Measurements from ENCODE around the gene LRRC27.
"Not testable (repeated sequence)": the region's sequence is repeated elsewhere in the genome, so short reads cannot be mapped to it uniquely, and the experiment has no call there.

Gene LRRC27

DNA sequence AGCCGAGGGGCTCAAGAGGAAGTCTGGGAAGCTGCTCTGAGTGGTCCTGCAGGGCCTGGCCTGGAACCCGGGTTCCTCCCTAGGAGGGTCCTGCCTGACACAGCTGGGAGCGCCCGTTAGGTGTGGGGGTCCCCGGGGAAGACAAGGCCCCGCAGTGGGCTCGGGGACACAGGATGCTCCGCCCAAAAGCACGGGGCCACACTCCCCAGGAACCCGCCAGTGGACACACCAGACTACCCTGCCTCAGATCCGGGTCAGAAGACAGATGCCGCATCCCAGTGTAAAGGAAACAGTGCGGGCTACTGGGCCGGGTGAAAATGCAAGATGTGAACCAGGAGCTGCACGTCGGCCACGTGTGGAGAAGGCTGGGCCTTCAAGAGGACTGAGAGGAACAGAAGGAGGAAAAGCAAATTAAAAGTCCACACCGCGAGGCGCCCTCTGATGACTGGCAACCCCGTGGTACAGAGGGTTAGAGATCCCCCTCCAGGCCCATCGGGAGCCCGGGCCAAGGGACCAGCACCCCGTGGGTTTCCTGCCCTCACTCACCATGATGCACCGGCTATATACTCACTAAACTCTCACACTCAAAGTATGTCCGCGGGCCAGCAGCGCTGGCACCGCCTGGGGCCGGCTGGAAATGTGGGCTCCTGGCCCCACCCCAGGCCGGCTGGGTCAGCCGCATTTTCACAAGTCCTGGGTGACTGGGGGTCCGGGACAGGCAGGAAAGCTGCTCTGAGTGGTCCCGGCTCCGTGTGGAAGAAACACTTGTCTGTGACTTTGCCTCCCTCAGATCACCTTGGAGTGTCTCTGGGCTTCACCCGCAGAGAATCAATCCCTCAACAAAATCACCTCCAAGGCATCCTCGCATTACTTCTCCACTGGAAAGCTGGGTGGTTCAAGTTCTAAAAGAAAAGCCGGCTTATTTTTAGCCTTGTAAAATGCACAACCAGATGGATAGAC is 30.3 kb upstream of the LRRC27 start:
- DNase-seq: no peak

DNA sequence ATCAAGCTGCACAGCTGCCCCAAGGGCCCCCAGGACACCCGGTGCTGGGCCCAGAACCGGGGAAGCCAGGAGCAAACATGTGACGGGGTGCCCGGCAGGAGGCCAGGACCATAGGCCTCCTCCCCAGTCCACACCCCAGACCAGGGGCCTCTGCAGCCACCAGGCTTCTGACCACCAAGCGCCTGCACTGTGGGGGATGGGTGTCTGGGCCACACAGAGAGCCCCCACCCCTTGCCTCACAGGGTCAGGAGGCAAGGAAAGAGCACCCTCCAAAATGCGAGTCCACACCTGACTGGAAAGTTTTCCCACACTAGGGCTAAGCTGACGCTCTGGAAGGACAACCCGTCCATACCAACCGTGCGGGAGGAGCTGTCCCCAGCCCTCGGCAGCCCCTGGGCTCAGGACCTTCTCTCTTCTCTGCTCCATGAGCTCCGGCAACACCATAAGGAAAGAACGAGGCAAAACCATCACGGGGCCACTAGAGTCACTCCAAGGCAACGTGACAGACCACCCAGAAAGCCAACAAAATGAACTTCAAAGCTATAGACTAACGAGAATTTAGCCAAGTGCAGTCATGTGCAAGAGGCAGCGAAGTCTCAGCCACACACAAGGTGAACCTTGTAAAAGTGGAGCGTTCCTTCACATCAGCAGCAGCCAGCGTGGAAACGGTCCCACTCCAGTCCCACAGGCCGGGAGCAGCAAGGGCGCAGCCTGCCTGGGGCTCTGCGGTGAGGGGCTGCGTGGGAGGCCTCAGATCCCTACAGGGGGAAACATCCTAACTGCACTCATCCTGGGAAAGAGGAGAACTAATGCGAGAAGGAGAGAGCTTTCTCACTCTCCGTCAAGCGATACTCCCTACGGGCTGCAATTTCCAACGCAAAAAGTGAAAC is 29.3 kb upstream of the LRRC27 start:
- no peak for DNase-seq

DNA sequence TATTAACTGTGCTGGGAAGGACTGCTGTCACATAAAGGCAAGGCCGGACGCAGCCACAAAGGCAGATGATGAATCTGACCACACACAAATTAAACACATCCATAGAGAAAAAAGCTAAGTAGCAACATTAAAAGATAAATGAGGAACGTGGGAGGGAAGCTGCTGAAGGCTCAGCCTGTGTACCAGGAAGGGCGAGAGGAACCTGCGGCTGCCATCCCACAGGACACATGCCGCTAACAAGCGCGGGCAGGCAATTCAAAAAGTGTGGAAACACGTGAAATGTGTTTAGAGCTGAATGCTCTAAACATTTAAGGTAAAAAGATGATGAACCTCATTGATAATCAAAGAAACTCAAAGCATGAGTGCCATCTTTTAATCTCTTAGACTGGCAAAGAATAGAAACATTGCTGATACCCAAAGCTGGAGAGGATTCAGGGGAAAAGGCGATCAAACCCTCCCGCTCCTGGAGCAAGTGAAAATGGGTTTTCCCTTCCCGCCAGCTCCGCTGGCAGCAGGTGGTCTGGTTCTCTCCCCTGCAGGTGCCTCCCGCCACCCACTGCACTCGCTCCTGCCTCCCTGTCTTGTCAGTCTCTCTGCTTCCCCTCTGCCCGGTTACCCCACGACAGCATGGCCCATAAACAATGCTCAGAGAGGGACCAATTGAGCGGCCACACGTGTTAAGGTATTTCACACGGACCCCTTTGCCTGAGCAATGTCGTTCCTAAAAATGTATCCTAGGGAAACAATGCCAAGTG is 28.5 kb upstream of the LRRC27 start:
- no peak for DNase-seq

DNA sequence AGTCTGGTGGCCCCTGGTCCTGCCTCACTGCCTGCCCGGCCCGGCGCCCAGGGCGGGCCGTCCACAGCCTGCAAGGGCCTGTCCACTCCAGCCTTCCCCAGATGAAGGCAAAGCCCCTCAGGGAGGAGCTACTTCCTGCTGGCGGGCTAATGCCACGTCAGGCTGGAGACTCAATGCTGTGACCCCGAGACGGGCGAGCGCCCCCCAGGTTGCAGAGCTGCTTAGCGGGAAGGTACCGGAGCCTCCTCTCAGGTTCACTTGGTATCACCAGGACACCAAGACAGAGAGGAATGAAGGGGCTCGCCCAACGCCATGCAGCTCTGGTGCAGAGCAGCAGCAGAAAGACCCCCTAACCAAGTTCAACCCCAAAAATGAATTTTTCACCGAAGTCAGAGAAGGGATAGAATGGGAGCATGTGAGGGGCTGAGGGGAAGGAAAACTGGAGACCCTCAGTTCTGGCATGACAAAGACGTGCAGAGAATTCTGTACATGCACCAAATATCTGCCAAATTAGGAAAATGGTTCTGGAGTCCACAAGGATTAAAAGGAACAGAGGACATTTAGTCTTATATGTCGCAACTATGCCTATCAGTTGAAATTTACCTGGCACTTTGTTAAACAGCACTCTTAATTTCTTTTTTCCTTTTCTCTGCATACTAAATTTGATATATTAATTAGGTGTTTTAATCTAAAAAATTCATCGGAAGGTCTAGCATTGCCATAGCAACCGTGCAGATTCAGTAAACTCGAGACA is 27.1 kb upstream of the LRRC27 start:
- no peak for DNase-seq

DNA sequence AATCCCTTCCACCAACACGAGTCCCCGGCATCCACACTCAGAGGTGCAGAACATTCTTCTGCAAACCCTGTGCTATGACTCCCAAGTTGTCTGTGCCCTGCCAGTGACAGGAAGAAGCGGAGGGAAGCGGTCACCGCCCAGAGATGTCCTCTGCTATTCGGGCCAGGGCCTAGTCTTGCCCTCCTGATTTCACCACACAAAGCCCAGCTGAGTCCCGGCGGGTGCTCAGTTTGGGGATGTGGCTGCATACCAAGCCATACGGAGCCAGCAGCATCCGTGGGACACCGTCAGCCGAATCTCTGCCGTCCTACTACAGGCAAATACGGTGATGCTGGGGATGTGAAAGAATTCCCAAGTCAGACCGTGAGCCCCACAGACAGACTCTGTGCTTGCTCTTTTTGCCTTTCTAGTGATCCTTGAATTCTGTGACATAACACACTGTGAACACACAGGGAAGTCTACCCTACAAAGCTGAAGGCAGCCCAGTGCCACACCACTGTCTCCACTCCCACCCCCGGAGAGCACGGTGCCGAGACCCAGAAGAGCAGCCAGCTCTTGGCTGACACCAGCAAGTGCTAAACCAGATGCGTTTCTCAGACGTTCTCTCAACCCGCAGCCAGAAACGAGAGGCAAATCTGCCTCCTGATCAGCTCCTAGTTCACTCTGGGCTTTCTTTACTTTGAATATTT is 26.2 kb upstream of the LRRC27 start:
- no peak for DNase-seq

DNA sequence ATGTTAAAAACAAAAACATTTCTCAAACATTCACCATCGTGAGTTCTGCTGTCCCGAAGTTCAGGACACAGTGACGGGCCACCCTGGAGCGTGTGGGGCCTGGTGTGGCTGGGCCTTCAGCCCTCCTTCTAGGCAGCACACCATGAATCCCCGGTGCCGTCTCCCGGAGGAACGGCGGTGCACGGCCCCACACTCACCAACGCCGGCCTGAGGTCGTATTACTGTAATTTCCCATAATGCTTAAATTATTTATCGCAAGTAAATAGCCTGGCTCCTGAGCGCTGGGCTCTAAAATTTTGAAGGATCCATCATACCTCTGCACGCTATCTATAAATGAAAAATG is 25.7 kb upstream of the LRRC27 start:
- DNase-seq: no peak

DNA sequence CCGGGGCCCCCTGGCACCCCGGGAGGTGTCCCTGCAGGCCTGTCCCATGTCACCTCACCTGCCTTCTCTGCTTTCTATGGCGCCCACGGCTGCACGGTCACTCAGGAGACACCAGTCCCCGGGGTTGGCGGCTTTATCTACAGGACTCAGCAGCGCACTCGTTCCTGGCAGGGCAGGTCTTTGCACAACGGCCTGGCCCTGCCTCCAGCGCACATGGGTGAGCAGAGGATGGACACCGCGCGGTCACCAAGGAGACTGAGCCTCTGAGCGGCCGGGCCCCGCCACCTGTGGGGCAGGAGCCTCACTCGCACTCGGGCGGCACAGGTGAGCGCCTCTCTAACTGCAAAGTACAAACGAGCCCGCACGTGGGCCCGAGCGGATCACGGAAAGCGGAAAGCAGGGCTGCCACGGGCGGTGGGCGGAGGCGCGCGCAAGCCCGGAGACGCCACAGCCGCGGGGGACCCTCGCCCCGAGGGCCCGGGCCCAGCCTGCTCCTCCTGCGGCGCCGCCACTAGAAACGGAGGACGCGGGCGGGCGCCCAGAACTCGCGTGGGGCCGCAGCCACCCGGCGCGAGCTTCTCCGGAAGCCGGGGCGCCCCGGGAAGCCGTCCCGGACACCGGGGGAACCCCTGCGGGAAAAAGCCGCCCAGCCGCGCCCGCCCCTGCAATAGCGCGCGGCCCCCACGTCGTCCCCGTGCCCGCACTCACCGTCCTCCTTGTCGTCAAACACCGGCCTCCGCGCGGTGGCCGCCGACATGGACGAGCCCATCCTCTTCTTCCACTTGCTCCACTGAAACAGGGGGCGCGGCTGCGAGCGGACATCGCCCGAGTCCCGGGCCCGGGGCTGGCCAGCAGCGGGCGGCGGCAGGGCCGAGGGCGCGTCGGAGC is 24.9 kb upstream of the LRRC27 start:
- DNase-seq: no peak

DNA sequence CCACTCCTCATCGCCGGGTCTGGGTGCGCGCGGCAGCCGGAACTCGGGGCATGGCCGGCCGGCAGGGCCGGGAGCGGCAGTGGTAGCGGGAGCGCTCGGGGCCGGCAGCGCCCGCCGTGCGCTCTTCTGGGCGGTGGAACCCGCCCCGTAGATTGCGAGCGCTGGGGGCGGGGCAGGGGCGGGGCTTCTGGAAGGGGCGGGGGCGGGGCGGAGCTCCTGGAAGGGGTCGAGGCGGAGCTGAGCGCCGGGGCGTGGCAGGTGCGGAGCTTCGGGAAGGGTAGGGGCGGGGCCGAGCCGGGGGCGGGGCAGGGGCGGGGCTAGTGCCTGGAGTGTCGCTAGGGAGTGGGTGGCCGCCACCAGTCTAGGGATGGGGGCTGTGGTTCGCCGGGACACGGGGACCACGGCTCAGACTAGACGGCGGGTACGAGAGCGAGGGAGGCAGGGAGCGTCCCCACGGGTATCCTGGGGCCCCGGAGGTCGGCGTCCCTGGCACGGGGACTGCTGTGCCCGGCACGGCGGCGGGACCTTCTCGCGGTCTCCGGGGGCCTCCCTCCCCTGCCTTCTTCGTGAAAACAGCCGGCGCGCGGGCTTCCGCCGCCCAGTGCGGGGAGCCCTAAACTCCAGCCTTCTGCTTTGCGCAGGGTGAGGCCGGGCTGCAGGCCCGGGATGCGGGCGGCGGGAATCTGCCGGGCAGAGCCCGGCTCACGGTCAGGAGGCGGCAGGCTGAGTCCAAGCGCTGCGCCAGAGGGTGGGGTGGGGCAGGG is 24.0 kb upstream of the LRRC27 start, which contains the start of gene STK32C:
STK32C (minus strand) TSS at position 128 of the 764 bp plus-strand sequence; CDS start at position 11, 117 bp downstream.
- DNase-seq: peak; percentile 75

DNA sequence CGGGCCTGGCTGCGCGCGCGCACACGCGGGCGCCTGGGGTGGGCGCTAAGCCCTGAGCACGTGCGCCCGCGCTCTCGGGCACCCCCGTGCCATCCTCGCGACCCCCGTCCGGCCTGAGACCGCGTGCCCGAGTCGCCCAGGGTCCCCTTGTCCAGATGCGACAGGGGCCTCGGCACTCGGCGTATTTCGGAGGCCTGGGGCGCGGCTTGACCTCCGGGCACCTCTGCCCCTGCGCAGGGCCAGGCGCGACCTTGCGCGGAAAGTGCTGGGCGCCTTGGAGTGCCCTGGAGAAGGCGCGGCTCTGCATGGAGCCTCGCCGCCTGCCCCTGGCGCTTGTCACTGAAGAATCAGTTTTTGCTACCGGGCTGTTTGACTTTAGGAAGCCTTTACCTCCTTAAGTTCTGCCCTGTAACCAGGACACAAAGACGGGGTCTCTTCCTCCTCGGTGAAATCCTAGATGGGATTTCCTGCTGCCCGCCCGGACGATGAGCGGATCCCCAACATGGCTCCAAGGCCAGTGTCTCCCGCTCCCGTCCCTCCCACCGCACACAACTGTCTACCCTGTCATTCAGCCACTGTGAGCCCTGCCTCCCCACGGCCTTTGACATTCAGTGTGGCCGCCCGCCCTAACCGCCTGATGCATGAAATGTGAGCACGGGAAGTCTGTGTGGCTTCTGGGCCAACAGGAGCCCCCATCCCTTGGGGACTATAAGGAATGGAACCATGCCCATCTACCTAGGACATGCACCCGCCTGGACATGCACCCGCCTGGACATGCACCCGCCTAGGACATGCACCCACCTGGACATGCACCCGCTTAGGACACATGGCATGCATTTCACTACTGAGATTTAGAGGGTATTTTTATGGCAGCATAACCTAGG is 23.2 kb upstream of the LRRC27 start:
- no peak for DNase-seq

DNA sequence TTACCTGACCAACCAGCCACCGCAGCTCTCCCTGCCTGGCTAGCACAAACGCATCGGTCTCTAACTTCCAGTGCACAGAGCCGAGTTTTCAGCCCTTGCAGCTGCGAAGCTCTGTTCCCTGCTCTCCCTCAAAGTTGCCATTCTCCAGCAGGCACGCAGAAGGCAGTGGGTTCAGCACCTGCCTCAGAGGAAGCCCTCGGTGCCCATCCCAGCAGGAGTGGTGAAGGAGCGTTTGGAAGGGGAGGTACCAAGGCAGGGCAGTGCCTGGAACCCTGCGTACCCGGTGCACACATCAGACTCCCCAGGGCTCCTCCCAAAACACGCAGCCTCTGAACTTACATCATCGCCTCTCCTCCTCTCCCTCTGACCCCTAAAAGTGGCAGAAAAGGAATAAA is 22.5 kb upstream of the LRRC27 start:
- no peak for DNase-seq

DNA sequence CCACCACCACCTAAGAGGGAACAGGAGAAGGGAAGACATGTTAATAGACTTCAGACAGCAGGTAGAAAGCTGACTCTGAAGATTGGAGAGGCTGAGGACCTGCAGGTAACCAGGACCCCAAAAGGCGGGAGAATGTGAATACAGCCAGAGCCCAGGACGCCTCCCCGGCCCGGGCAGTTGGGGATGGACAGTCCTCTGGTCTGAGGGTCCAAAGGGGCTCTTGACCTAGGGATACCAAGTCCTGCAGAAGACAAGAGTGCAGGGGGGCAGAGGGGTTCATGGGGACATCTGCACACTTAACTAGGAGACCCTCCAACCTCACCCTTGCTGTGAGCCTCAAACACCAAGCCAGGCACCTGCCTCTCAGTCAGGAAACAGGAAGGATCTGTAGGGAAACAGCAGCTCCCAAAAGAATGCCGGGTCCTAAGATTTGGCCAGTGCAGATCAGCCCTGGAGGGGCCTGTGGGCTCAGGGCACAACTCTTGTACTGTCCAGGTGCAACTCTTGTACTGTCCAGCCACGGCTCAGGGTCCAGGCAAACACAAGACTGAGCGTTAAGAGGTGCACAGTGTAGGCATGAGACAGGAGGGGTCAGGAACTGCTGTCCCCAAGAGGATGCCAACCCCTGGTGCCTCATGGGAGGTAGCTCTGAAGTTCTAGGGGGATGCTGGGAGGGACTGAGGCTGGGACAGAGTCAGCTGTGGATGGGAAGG is 22.0 kb upstream of the LRRC27 start:
- no peak for DNase-seq

DNA sequence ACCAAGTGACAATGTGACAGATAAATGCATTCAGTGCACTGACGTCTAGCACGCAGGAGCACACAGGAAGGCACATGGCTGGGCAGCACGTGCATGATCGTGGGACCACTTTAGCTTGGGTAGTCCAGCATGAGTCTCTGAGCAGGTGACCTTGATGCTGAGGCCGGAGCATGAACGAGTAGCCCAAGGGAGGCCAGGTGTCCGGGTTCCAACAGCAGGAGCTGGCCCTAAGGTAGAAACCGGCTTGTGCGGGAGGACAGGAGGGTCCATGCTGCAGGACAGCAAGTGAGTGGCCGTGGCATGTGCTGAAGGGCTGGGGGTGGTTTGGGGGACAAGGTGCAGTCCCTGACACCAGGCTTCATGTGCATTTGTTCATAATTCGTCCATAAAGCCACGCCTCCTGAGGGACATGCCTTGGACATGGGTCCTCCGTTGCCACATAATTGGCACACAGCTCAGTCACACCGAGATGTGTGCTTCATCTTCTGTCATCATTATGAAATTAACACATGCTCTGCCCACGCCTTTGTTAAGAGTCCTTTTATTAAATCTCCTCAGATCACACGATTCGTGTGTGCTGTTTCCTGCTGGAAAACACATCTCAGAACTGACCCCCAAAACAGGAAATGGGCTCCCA is 21.2 kb upstream of the LRRC27 start:
- DNase-seq: no peak

DNA sequence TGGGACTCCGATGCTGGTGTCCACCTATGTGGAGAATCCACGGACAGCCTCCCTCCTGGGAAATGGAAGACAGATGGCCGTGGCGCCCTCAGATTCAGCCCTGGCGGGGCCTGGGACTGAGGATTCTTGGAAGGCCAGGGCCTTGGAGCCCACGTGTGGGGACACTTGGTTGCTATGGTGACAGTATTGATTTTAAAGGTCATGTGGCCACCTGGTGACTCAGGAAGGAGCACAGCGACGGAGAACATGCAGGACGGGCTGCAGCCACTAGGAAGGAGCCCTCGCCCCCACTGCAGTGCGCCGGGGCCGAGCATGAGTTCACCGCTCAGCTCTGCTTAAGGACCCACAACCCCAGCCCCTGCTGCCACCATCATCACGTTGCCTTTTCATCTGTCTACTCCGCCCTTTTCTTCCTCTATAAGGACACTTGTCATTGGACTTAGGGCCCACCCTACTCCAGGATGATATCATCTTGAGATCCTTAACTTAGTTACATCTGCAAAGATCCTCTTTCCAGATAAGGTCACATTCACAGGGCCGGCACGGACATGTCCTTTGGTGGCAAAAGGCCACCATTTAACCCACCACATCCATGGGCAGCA is 20.6 kb upstream of the LRRC27 start:
- no peak for DNase-seq

DNA sequence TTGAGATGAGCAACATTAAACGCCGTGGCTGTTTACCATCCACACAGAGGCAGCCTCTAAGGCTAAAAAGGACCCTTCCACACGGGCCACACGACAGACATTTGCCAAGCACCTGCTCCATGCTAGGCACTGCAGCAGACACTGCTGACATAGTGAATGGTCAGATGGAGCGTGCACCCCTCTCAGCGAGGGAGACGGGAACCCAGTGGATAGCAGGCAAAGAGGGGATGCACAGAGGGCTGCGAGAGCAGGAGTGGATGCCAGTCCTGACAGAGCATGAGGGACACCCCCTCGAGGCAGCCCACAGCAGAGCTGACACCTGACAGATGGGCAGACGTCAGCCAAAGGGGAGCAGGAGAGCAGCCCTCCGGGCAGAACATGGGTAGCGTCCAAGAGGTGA is 18.7 kb upstream of the LRRC27 start:
- DNase-seq: no peak

DNA sequence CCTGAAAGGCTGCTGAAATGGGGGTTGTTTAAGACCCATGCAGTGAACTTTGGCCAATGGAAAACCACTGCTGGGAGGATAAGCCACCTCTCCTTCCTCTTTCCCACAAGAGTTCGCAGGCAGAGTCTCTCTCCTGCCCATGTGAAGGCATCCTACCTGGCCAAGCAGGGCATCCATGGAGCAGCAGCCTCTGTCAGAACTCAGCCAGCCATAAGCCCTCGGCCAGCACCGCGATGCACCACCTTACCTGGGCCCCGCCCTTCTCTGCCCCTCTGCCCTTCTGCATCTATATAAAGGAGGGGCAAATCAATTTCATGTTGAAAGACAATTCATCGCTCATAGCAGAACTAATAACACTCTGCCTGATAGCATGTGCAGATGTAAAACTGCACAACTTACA is 18.1 kb upstream of the LRRC27 start:
- no peak for DNase-seq

DNA sequence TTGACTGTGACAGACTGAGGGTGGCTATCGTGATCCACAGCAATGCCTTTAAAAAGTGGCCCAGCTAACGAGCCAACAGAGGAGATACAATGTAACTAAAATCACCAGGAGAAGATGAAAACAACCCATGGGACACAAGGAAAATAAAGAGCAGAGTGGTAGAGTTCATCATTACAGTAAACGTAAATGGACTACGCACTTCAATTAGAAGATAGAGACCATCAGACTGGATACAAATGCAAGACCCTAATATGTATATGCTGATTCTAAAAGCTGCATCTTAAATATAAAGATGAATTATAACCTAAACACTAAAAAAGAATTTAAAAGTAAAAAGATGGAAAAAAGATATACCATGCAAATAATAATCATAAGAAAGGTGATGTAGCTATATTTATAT is 17.7 kb upstream of the LRRC27 start:
- no peak for DNase-seq

DNA sequence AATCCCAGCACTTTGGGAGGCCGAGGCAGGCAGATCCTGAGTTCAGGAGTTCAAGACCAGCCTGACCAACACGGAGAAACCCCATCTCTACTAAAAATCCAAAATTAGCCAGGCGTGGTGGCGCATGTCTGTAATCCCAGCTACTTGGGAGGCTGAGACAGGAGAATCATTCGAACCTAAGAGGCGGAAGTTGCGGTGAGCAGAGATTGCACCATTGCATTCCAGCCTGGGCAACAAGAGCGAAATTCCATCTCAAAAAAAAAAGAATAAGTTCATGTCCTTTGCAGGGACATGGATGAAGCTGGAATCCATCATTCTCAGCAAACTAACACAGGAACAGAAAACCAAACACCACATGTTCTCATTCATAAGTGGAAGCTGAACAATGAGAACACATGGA is 17.1 kb upstream of the LRRC27 start:
- not testable (repeated sequence) for DNase-seq
